HG02571 (cell line): ENCODE results near the gene CADM2.
"Not testable (repeated sequence)": the region's sequence is repeated elsewhere in the genome, so short reads cannot be mapped to it uniquely, and the experiment has no call there.

ENCODE experiments used
- ATAC-seq: cut with Tn5 transposase; IDR thresholded peaks from one replicate; pipeline ENCODE4 v1.9.1; 2021; ENCODE audit warnings: mild to moderate bottlenecking, moderate library complexity; ENCODE audit not compliant: unreplicated experiment

CADM2 gene

GRCh38 chr3:85074003-85074402, 115.2 kb downstream of the CADM2 start:
- no peak for ATAC-seq

GRCh38 chr3:85075663-85076062, 116.9 kb downstream of the CADM2 start:
- ATAC-seq: no peak

GRCh38 chr3:85077018-85077417, 118.2 kb downstream of the CADM2 start:
- ATAC-seq: no peak

DNA sequence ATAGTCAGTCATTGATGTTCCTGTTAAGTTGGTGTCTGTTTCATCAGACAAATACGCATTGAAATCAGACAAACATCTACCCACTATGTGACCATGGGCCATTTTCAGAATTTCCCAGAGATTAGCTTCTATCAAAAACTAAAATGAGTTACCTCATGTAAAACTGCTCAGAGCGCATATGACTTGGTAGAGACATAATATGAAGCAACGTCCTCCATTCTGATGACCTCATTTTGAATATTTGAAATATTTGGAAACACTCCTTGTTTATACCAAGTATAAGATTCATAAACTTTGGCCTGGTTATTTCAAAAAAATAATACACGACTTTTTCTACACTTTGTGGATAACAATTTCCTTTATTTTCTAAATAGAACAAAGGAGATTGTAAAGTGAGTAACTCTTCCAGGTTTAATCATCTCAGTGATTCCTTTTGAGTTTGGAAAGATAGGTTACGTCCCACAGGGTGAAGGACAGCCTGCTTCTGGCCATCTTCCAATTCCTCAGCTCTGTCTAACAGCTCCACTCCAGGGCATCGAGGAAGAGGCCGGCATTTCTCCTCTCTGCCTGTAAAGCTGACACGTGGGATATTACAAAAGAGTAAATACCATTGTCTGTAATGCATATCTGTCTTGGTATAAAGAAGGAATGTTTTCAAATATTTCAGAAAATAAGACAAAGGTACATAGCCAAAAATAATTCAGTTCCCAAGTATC, 122.6 kb downstream of the CADM2 start:
- ATAC-seq: no peak

- no peak for ATAC-seq
Measured at GRCh38 chr3:85090495-85090894, 131.7 kb downstream of the CADM2 start.

- ATAC-seq: no peak
Measured at GRCh38 chr3:85100316-85100715, 141.5 kb downstream of the CADM2 start.

DNA sequence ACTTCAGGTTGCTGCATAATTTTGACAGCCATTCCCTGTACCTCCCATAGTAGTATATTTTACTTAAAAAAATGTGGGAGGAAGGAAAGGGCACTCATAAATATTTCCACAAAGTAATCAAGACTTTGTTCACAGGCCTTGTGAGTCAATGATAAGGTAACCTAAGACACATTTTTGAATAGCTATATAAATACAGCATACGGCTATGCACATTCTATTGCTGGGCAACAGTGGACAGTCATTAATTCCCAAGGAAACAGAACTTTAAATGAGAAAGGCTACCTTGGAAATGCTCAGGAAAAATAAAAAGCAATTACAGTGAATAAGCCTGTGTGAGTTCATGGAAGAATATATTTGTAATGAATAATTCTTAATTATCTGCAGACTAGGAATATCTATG, 144.0 kb downstream of the CADM2 start:
- ATAC-seq: no peak

- ATAC-seq: no peak
Measured at GRCh38 chr3:85110393-85110792, 151.6 kb downstream of the CADM2 start.

- no peak for ATAC-seq
Measured at GRCh38 chr3:85120879-85121278, 162.1 kb downstream of the CADM2 start.

GRCh38 chr3:85132864-85133263, 174.1 kb downstream of the CADM2 start:
- ATAC-seq: not testable (repeated sequence)

DNA sequence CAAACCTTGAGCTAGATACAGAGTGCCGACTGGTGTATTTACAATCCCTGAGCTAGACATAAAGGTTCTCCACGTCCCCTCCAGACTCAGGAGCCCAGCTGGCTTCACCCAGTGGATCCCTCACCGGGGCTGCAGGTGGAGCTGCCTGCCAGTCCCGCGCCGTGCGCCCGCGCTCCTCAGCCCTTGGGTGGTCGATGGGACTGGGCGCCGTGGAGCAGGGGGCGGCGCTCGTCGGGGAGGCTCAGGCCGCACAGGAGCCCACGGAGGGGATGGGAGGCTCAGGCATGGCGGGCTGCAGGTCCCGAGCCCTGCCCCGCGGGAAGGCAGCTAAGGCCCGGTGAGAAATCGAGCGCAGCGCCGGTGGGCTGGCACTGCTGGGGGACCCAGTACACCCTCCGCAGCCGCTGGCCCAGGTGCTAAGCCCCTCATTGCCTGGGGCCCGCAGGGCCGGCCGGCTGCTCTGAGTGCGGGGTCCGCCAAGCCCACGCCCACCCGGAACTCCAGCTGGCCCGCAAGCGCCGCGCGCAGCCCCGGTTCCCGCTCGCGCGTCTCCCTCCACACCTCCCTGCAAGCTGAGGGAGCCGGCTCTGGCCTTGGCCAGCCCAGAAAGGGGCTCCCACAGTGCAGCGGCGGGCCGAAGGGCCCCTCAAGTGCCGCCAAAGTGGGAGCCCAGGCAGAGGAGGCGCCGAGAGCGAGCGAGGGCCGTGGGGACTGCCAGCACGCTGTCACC, 175.1 kb downstream of the CADM2 start:
- ATAC-seq: not testable (repeated sequence)

DNA sequence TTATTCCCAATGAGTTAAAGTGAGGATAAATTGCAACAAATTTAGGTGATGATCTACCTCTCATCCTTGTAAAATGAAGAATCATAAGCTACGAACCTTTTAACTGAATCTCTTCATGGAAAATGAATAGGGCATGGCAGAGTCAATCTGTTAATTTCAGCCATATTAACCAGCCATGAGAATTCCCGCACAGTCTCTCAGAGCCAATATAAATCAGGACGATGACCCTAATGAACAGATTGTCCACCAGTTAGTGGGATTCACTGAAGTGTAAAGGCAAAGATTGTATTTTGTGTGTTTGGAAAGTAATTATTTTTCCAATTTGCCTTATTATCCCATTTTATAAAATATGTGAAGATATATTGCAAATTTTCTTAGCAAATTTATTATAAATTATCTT, 183.8 kb downstream of the CADM2 start:
- no peak for ATAC-seq

- no peak for ATAC-seq
Measured at GRCh38 chr3:85148036-85148435, 189.2 kb downstream of the CADM2 start.

DNA sequence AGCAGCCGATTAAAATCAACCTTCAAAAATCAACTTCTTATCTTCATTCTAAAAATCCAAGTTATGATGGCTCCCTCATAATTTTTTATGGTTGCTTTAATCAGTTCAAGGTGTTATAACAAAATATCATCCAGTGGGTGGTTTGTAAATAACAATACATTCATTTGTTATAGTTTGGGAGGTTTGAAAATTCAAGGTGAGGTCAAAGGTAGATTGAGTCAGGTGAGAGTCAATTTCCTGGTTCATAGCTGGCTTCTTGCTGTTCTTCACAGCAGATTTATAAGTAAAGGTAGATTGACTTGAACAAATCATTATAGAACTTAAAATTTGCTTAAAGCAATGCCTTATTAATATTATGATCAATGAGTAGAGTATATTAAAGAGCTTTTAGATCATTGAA, 192.8 kb downstream of the CADM2 start:
- ATAC-seq: no peak

DNA sequence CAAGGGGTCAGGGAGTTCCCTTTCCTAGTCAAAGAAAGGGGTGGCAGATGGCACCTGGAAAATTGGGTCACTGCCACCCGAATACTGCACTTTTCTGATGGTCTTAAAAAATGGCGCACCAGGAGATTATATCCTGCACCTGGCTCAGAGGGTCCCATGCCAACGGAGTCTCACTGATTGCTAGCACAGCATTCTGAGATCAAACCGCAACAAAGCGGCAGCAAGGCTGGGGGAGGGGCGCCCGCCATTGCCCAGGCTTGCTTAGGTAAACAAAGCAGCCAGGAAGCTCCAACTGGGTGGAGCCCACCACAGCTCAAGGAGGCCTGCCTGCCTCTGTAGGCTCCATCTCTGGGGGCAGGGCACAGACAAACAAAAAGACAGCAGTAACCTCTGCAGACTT, 194.5 kb downstream of the CADM2 start:
- not testable (repeated sequence) for ATAC-seq

GRCh38 chr3:85159376-85159775, 200.6 kb downstream of the CADM2 start:
- ATAC-seq: no peak

GRCh38 chr3:85161544-85161943, 202.8 kb downstream of the CADM2 start:
- ATAC-seq: no peak

GRCh38 chr3:85162905-85163304, 204.1 kb downstream of the CADM2 start:
- no peak for ATAC-seq

DNA sequence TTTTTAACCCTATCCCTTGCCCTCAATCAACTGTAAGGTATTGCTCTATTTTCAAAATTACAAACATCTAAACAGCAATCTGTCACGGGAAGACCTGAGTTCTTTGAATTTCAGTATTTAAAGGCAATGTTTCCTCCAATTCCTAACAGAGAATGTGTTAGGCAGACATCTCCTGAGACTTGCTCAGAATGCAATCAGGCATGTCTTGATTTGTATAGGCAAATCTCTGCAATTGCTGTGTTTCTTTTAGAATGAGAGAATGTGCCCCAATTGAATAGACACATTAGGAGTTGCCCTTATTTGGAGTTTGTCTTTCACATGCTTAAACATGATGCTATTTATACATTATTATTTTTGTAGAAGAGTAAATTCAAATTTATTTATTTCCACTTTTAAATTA, 205.6 kb downstream of the CADM2 start:
- no peak for ATAC-seq

DNA sequence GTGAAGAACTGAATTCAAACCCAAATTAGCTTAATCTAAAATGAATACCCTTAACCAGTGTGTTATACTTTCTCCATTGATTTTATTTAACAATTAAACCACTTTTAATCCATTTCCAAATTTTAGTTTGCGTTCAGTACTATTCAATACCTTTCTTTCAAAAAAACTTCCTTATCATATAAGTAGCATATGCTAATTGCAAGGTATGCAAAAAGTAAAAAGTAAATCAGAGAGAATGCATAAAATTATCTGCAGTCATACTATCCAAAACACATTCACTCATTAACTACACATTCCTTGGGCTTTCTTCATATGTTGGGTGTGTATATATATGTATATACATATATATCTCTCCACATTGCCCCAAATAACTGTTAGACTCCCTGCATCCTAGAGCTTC, 208.8 kb downstream of the CADM2 start:
- ATAC-seq: no peak

GRCh38 chr3:85170646-85171045, 211.9 kb downstream of the CADM2 start:
- ATAC-seq: no peak

DNA sequence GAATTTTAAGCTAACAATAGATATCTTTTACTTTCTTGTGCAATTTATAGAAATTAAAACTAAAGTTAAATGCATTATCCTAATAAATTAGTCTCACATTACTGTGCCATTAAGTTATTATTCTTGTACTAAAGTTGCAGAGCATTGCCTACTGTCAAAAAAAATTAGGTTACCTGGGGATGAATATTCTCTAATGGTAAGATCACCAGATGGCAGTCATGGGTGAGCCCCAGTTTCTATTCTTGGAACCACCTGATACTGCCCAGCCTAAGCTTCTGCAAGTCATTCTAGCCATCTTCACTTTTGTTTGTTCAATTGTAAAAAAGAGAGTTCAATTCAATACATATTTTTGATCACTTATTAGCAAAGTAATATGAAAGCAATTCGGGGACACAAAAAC, 213.2 kb downstream of the CADM2 start:
- ATAC-seq: no peak

DNA sequence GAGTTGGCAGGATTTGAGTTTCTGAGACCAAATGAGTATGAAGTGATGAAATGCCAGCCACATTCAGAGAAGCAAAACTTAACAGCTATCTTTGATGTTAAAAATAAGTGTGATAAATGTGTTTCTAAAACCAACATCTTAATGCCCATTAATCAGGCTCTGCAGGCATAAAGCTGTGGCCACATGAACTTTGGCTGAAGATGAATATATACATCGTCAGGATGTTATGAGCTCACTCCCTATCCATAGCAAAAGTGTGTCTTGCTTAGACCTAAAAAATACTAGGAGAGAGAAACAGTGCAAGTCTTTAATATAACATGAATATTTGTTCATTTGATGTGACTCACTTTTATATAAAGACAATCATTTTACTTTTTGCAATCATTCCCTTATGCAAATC, 218.0 kb downstream of the CADM2 start:
- ATAC-seq: no peak
